ENCODE measurements around the gene BRSK1. TPM values are rescaled to one million over a fixed set of nuclear protein-coding genes. Genes with fewer than 3 reads are reported as not detected.

BRSK1 gene
- total and polyA plus RNA-seq, 2 of the 8 experiments (the other 6 are each of a cell fraction or from before 2014, with no cell fraction given) = 27.6 to 32.7 TPM

GRCh38 chr19:55303477-55303876 is 19.7 kb downstream of the BRSK1 start:
- DNase-seq (ENCODE audit: low read depth in 1 of 2, low spot score in 2 of 2) = no peak
- Histone ChIP-seq H2BK5ac (ENCODE audit: low read depth, low read length) (no peak overlapping the region), H3K79me1 (ENCODE audit: low read depth, low read length) (no peaks in the 10 kb centered on the region; the same call in 1 of the 2 replicates), H2BK120ac (replicated peaks; ENCODE audit: low read depth, low read length) (no peak overlapping the region), H3K9ac (replicated peaks in 1 of 4; ENCODE audit: extremely low read depth in 1 of 4, low read depth in 3 of 4, low read length in 3 of 4) (no peak overlapping the region), H3K18ac (ENCODE audit: extremely low read depth, low read length) (no peak overlapping the region), H3K9me3 (ENCODE audit: insufficient read depth in 2 of 2, low read depth in 1 of 2, low read length in 1 of 2) (no peaks in the 10 kb centered on the region), H3K4me2 (ENCODE audit: insufficient read depth in 1 of 2, low read depth in 2 of 2, low read length in 2 of 2) (no peak overlapping the region), H2BK15ac (ENCODE audit: low read length) (no peak overlapping the region), H4K8ac (ENCODE audit: extremely low read depth, insufficient read depth, low read length) (no peak overlapping the region), H3K79me2 (ENCODE audit: control insufficient read depth in 1 of 2, insufficient read depth in 2 of 2, low read length in 2 of 2) (no peaks in the 10 kb centered on the region), H4K5ac (ENCODE audit: insufficient read length, low read depth, low read length) (no peak overlapping the region), H3K27ac (ENCODE audit: low read depth, low read length) (no peak overlapping the region), H3K4me1 (replicated peaks in 1 of 4; ENCODE audit: control insufficient read depth in 3 of 4, insufficient read depth in 4 of 4, low read length in 3 of 4) (peaks cover 0 to 8% (median 3%) of the 10 kb centered on the region in 4 experiments; a peak in 3 of 7 replicates), H4K91ac (replicated peaks; ENCODE audit: insufficient read length, low read length) (no peak overlapping the region), H4K20me1 (replicated peaks in 1 of 2; ENCODE audit: control insufficient read depth in 1 of 2, insufficient read depth in 2 of 2, low read length in 2 of 2) (peaks cover 0 to 5% of the 10 kb centered on the region in 2 experiments), H3K56ac (replicated peaks; ENCODE audit: insufficient read length, low read depth, low read length) (no peak overlapping the region), H3K4ac (replicated peaks; ENCODE audit: insufficient read length, low read depth, low read length) (no peak overlapping the region), H3K23me2 (ENCODE audit: low read depth, low read length) (peaks cover 2% of the 10 kb centered on the region; the same call in 1 of the 2 replicates), H3K27me3 (replicated peaks in 1 of 4; ENCODE audit: control insufficient read depth in 3 of 4, extremely low read depth in 1 of 4, insufficient read depth in 3 of 4, low read length in 3 of 4) (no peaks in the 10 kb centered on the region), H3K36me3 (ENCODE audit: control insufficient read depth in 2 of 4, insufficient read depth in 4 of 4, low read length in 3 of 4) (peaks cover 16 to 44% (median 36%) of the 10 kb centered on the region in 4 experiments), H3K14ac (ENCODE audit: insufficient read length) (no peak overlapping the region), H3K4me3 (ENCODE audit: extremely low read depth in 1 of 4, insufficient read depth in 2 of 4, low read depth in 3 of 4, low read length in 4 of 4) (no peak overlapping the region), H3K23ac (ENCODE audit: insufficient read length) (no peak overlapping the region), H2BK12ac (ENCODE audit: low read depth, low read length) (no peak overlapping the region), H2BK20ac (ENCODE audit: low read length) (no peak overlapping the region), H2AK5ac (ENCODE audit: low read depth, low read length) (no peak overlapping the region), H2AFZ (ENCODE audit: low read length) (no peak overlapping the region)
- no peak for FAIRE-seq
- TF ChIP-seq SUZ12 (IDR thresholded peaks at IDR 0.05; ENCODE audit: low read length) = no peak
- no peak for TF ChIP-seq EGR1 (IDR thresholded peaks at IDR 0.05; ENCODE audit: borderline replicate concordance, low read depth, low read length)
- TF ChIP-seq MAFK (IDR thresholded peaks at IDR 0.05; ENCODE audit: low read depth, low read length) = no peak
- TF ChIP-seq PHF8 (conservative IDR thresholded peaks at IDR 0.05; ENCODE audit: low read depth, low read length) = no peak
- WGBS, 2 experiments (ENCODE audit: extremely low coverage in 1 of 2, insufficient coverage in 1 of 2, insufficient read length in 1 of 2, insufficient replicate concordance in 2 of 2, low coverage in 1 of 2, low lambda C conversion rate in 2 of 2, missing lambda C conversion rate in 1 of 2) = 91% methylated on average over 11 of the region's 11 CpGs; no CpG with 5 or more reads in 1 of the 2 experiments
- ChIA-PET CTCF (ENCODE audit: partially characterized antibody) (interaction anchor here (0.6 to 3.9 kb wide), 11 partner anchors 9 to 200 kb away, joined by 3 to 37 read pairs (median 11); partner anchors contain the start of genes GARIN5B, KMT5C, TMEM150B and TMEM238), POLR2A (ENCODE audit: partially characterized antibody) (interaction anchor here (0.6 to 3.8 kb wide), 7 partner anchors 8 to 88 kb away, joined by 3 to 32 read pairs (median 4); partner anchors contain the start of gene KMT5C)
